Adrenal gland (tissue), 5 donors: ENCODE data around the gene ZDHHC11B.
"Not testable (repeated sequence)": the region's sequence is repeated elsewhere in the genome, so short reads cannot be mapped to it uniquely, and the experiment has no call there.

Experiments used
- POLR2A ChIP-seq, 2 donors: fragments of 450-650 bp; IDR thresholded peaks; one replicate each; pipeline ENCODE4 v1.6.1; 2017; ENCODE audit warnings: antibody characterized with exemption in 2 of 2, mild to moderate bottlenecking in 2 of 2, moderate library complexity in 1 of 2
- TF ChIP-seq, protein P1 (sequence below), 6 experiments: fragments of 450-650 bp in 4 of 6; fragments of 200-600 bp in 2 of 6; sonication (generic) in 1 of 6; IDR thresholded peaks; 1 replicate in 5 of 6; 2 replicates in 1 of 6; pipeline versions ENCODE4 v1.5.1 to v1.8.0; 2016 to 2021; ENCODE audit warnings: antibody characterized with exemption in 6 of 6, mild to moderate bottlenecking in 2 of 6, moderate library complexity in 1 of 6
- donor health status: DM: no; HTN: no; CAD: no.

DNA sequence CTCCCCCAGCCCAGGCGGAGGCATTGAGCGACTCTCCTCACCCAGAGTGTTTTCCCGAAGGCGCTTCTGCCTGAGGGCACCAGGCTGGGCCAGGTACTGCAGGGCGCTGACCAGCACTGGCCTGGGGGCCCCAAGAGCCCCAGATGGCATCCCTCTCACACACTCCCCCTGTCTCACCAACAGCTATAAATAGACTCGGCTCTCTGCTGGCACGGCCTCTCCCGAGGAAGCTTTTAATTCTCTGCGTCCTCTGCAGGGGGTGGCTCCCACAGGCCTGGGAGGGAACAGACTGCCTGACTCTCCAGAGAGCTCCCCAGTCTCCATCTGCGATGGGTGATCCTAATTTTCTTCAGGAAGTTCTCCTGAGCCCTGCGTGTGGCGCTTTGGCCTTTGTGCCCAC lies 2.2 kb downstream of the ZDHHC11B start:
- TF ChIP-seq POLR2A (IDR thresholded peaks at IDR 0.05): not testable (repeated sequence)
- TF ChIP-seq, protein P1, sequence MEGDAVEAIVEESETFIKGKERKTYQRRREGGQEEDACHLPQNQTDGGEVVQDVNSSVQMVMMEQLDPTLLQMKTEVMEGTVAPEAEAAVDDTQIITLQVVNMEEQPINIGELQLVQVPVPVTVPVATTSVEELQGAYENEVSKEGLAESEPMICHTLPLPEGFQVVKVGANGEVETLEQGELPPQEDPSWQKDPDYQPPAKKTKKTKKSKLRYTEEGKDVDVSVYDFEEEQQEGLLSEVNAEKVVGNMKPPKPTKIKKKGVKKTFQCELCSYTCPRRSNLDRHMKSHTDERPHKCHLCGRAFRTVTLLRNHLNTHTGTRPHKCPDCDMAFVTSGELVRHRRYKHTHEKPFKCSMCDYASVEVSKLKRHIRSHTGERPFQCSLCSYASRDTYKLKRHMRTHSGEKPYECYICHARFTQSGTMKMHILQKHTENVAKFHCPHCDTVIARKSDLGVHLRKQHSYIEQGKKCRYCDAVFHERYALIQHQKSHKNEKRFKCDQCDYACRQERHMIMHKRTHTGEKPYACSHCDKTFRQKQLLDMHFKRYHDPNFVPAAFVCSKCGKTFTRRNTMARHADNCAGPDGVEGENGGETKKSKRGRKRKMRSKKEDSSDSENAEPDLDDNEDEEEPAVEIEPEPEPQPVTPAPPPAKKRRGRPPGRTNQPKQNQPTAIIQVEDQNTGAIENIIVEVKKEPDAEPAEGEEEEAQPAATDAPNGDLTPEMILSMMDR (IDR thresholded peaks at IDR 0.05): not testable (repeated sequence)
